OCI-LY3 (cell line): ENCODE results near the gene THOP1.

Experiments
- H2AFZ ChIP-seq: fragments of 200-600, 300-600 bp; shearing (Covaris generic); 2 replicates; pipeline ENCODE4 v1.6.0; 2014; ENCODE audit warnings: antibody characterized with exemption, low read depth, low read length
- H3K27ac ChIP-seq: fragments of 200-600, 300-600 bp; sonication (generic); 2 replicates; pipeline ENCODE4 v1.5.1; 2014; ENCODE audit warnings: mild to moderate bottlenecking, low read length, moderate library complexity, mixed read lengths
- H3K27me3 ChIP-seq: fragments of 200-600, 300-600 bp; sonication (generic); 2 replicates; pipeline ENCODE4 v1.6.1; 2014; ENCODE audit warnings: low read depth, low read length, mixed read lengths
- H3K36me3 ChIP-seq: fragments of 200-600, 300-600 bp; sonication (generic); replicated peaks from 2 replicates; pipeline ENCODE3; 2014; ENCODE audit warnings: low read depth, low read length, mixed read lengths
- H3K4me1 ChIP-seq: fragments of 300-600, 200-600 bp; sonication (generic); 2 replicates; pipeline ENCODE4 v1.6.1; 2014; ENCODE audit warnings: low read length, mixed read lengths
- H3K4me2 ChIP-seq: fragments of 200-600, 300-600 bp; sonication (generic); 2 replicates; pipeline ENCODE4 v1.6.1; 2014; ENCODE audit warnings: low read length, mixed read lengths
- H3K4me3 ChIP-seq: fragments of 300-600, 200-600 bp; sonication (generic); 2 replicates; pipeline ENCODE4 v1.5.1; 2014; ENCODE audit warnings: antibody characterized with exemption, mild to moderate bottlenecking, low read length, moderate library complexity
- H3K79me2 ChIP-seq: fragments of 300-600, 200-600 bp; shearing (Covaris generic); 2 replicates; pipeline ENCODE4 v1.6.1; 2014; ENCODE audit warnings: mild to moderate bottlenecking, low read length, mixed read lengths
- H3K9ac ChIP-seq: fragments of 300-600, 200-600 bp; shearing (Covaris generic); 2 replicates; pipeline ENCODE4 v1.6.0; 2014; ENCODE audit warnings: mild to moderate bottlenecking, low read length, moderate library complexity
- H3K9me3 ChIP-seq: fragments of 200-600, 300-600 bp; shearing (Covaris generic); 2 replicates; pipeline ENCODE4 v1.6.1; 2014; ENCODE audit warnings: low read length, mixed read lengths; ENCODE audit not compliant: insufficient read depth
- H4K20me1 ChIP-seq: fragments of 200-600, 300-600 bp; sonication (generic); 2 replicates; pipeline ENCODE4 v1.6.1; 2016; ENCODE audit warnings: low read length, mixed read lengths; ENCODE audit not compliant: insufficient read depth
- EZH2phosphoT487 ChIP-seq: fragments of 200-600 bp; shearing (Covaris generic); IDR thresholded peaks from 2 replicates; pipeline ENCODE4 v1.6.1; 2018; ENCODE audit warnings: antibody characterized with exemption, mixed run types, low read depth
- TF ChIP-seq, protein P1 (sequence below): fragments of 200-600, 300-600 bp; sonication (generic); IDR thresholded peaks from 2 replicates; pipeline ENCODE4 v1.5.1; 2014; ENCODE audit warnings: antibody characterized with exemption, low read length, low read depth

The THOP1 gene

DNA sequence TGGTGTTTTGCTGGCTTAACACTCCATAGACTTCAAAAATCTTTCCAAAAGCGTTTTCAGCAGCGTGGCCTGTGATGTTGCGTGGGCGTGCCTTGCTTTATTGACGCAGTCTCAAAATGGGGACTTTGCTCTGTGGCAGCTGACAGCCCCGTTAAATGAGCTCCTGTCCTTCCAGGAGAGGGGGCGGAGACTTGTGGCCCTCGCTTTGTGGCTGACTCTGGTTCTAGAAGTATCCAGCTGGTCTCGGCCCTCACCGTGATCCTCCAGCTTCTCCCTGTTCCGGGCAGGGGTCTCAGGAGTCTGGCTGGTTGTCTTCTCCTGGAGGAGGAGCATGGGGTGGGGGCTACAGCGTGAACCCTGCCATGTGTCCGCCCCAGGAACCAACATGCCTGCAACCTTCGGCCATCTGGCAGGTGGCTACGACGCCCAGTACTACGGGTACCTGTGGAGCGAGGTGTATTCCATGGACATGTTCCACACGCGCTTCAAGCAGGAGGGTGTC, 26.0 kb downstream of the THOP1 start:
- H3K79me2 ChIP-seq = no peaks in the 10 kb centered on the region
- H2AFZ ChIP-seq = no peak overlapping the region
- H4K20me1 ChIP-seq = no peaks in the 10 kb centered on the region; the same call in 1 of the 2 replicates
- H3K27ac ChIP-seq = no peak overlapping the region
- H3K4me1 ChIP-seq = no peaks in the 10 kb centered on the region
- no peaks in the 10 kb centered on the region for H3K9me3 ChIP-seq
- TF ChIP-seq, protein P1, sequence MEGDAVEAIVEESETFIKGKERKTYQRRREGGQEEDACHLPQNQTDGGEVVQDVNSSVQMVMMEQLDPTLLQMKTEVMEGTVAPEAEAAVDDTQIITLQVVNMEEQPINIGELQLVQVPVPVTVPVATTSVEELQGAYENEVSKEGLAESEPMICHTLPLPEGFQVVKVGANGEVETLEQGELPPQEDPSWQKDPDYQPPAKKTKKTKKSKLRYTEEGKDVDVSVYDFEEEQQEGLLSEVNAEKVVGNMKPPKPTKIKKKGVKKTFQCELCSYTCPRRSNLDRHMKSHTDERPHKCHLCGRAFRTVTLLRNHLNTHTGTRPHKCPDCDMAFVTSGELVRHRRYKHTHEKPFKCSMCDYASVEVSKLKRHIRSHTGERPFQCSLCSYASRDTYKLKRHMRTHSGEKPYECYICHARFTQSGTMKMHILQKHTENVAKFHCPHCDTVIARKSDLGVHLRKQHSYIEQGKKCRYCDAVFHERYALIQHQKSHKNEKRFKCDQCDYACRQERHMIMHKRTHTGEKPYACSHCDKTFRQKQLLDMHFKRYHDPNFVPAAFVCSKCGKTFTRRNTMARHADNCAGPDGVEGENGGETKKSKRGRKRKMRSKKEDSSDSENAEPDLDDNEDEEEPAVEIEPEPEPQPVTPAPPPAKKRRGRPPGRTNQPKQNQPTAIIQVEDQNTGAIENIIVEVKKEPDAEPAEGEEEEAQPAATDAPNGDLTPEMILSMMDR = no peak
- TF ChIP-seq EZH2phosphoT487 = no peak
- peaks cover 92% of the 10 kb centered on the region for H3K36me3 ChIP-seq
- no peak overlapping the region for H3K4me2 ChIP-seq
- H3K4me3 ChIP-seq = no peak overlapping the region
- no peak overlapping the region for H3K9ac ChIP-seq
- no peaks in the 10 kb centered on the region for H3K27me3 ChIP-seq

DNA sequence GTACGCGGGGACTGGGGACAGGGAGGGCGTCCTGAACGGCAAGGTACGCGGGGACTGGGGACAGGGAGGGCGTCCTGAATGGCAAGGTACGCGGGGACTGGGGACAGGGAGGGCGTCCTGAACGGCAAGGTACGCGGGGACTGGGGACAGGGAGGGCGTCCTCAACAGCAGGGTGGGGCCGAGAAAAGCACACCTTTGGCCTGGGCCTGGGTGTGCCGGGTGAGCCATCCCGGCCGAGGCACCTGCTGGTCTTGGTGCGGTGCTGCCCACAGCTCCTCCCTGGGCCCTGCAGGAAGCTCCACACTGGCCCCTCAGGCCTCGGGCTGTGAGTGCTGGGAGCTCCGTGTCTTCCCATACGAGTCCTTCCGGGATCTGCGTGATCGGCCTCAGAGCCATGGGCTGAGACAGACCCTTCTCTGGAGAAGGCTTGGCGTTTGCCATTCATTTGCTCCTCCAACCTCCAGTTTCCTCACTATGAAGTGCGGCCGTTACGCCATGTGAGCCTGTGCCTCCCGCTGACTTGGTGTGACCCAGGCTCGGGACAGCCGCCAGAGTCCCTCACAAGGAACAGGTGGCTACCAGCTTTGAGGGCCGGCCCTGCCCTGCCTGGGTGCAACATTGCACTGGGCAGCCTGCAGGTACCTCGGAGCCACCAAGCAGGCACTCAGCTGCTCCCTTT, 26.6 kb downstream of the THOP1 start:
- TF ChIP-seq, protein P1 = no peak
- TF ChIP-seq EZH2phosphoT487 = no peak
- Histone ChIP-seq H4K20me1 (no peaks in the 10 kb centered on the region; the same call in 1 of the 2 replicates), H3K27me3 (no peaks in the 10 kb centered on the region), H3K4me2 (no peak overlapping the region), H3K79me2 (no peaks in the 10 kb centered on the region), H3K36me3 (peaks cover 92% of the 10 kb centered on the region), H2AFZ (no peak overlapping the region), H3K27ac (no peak overlapping the region), H3K9ac (no peak overlapping the region), H3K9me3 (no peaks in the 10 kb centered on the region), H3K4me3 (no peak overlapping the region), H3K4me1 (no peaks in the 10 kb centered on the region)

DNA sequence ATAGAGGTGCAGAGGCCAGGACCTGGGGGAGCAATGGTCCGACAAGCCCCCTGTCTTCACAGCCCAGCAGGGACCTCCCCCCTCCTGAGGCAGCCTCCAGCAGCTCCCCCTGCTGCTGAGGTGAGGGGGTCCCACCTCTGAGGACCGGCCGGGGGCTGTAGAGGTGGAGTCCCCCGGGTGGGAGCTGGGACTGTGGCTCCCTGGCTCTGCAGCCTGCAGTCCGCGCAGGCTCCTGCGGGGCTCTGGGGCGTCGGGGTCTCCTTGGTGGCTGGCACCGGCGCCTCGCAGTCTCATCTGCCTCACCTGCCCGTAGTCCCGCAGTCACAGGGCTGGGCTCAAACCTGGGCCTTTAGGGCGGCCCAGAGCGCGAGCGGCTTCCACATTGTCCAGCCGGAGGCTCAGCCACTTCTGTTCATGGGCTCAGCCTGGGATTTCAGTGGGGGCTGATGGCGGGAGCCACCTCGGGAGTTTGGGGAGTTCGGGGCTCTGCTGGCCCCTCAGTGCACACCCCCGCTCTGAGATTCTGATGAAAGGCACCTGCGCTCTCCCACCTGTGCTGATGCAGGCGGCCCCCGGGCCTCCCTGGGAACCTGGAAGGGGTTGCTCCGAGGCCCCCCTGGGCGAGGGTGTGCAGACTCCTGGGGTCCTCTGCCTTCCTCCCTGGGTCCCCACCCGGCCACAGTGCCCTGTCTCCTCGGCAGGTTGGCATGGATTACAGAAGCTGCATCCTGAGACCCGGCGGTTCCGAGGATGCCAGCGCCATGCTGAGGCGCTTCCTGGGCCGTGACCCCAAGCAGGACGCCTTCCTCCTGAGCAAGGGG, 27.3 kb downstream of the THOP1 start:
- Histone ChIP-seq H3K27ac (no peak overlapping the region), H3K4me1 (no peaks in the 10 kb centered on the region), H3K4me3 (no peak overlapping the region), H3K27me3 (no peaks in the 10 kb centered on the region), H3K9ac (no peak overlapping the region), H4K20me1 (no peaks in the 10 kb centered on the region; the same call in 1 of the 2 replicates), H3K79me2 (no peaks in the 10 kb centered on the region), H3K4me2 (no peak overlapping the region), H3K9me3 (no peaks in the 10 kb centered on the region), H3K36me3 (peaks cover 85% of the 10 kb centered on the region), H2AFZ (no peak overlapping the region)
- no peak for TF ChIP-seq EZH2phosphoT487
- TF ChIP-seq, protein P1 = no peak
